HEK293 (cell line): ENCODE results near the gene LIPN.
A peak's percentile ranks its signal among the peaks of the same experiment; 100 is the strongest.

ENCODE experiments used
- CTCF ChIA-PET: fragments of 350-600 bp; formaldehyde crosslinking; extraction: SDS; loops from one replicate; lab custom pipeline; 2021; ENCODE audit warnings: antibody characterized with exemption; lab: Yijun Ruan, JAX
- POLR2A ChIA-PET: fragments of 300-600 bp; formaldehyde crosslinking; extraction: SDS; loops from one replicate; lab custom pipeline; 2020; ENCODE audit warnings: antibody characterized with exemption, inconsistent platforms; lab: Yijun Ruan, JAX
- H3K27ac ChIP-seq: fragments of 200-500 bp; sonication (Bioruptor generic); 2 replicates; pipeline ENCODE4 v1.5.1; 2014; ENCODE audit warnings: low read depth, low read length, control low read depth, inconsistent platforms; ENCODE audit errors: extremely low read depth
- H3K36me3 ChIP-seq, 2 experiments: fragments of 200-500 bp in 1 of 2; sonication (Bioruptor generic) in 1 of 2; 1 replicate in 1 of 2; 2 replicates in 1 of 2; pipeline ENCODE4 v1.5.1; 2014 to 2017; ENCODE audit warnings: inconsistent platforms in 2 of 2, low read length in 2 of 2; ENCODE audit not compliant: control insufficient read depth in 2 of 2, insufficient read depth in 1 of 2
- H3K4me1 ChIP-seq: fragments of 200-500 bp; sonication (Bioruptor generic); 2 replicates; pipeline ENCODE4 v1.5.1; 2014; ENCODE audit warnings: mild to moderate bottlenecking, low read length, inconsistent platforms; ENCODE audit not compliant: control insufficient read depth, insufficient read depth
- H3K4me3 ChIP-seq: 2 replicates; pipeline ENCODE4 v1.5.1; 2011; ENCODE audit warnings: low read depth, mild to moderate bottlenecking, control low read depth, low read length, moderate library complexity
- H3K9me3 ChIP-seq: fragments of 200-500 bp; sonication (Bioruptor generic); 2 replicates; pipeline ENCODE4 v1.5.1; 2014; ENCODE audit warnings: low read depth, low read length, inconsistent platforms; ENCODE audit not compliant: control insufficient read depth, insufficient read depth
- EGR2 ChIP-seq: fragments of 450-650 bp; formaldehyde crosslinking; IDR thresholded peaks from 2 replicates; pipeline ENCODE4 v1.5.1; 2016; ENCODE audit warnings: low read depth, missing biosample characterization, missing genetic modification characterization
- FEZF1 ChIP-seq: fragments of 450-650 bp; formaldehyde crosslinking; IDR thresholded peaks from 2 replicates; pipeline ENCODE4 v1.5.1; 2016; ENCODE audit warnings: missing biosample characterization, missing genetic modification characterization
- KLF1 ChIP-seq: fragments of 450-650 bp; formaldehyde crosslinking; IDR thresholded peaks from 2 replicates; pipeline ENCODE4 v1.5.1; 2016; ENCODE audit warnings: missing biosample characterization, missing genetic modification characterization
- MZF1 ChIP-seq: fragments of 450-650 bp; formaldehyde crosslinking; IDR thresholded peaks from 2 replicates; pipeline ENCODE4 v1.5.1; 2017; ENCODE audit warnings: missing biosample characterization, missing genetic modification characterization, borderline replicate concordance
- REPIN1 ChIP-seq: fragments of 450-650 bp; formaldehyde crosslinking; IDR thresholded peaks from 2 replicates; pipeline ENCODE4 v1.5.1; 2017; ENCODE audit warnings: missing biosample characterization, missing genetic modification characterization, low read depth
- TRIM28 ChIP-seq: IDR thresholded peaks from 2 replicates; pipeline ENCODE4 v1.6.1; 2011; ENCODE audit warnings: low read length, control low read depth, borderline replicate concordance
- ZBTB17 ChIP-seq: fragments of 450-650 bp; formaldehyde crosslinking; IDR thresholded peaks from 2 replicates; pipeline ENCODE4 v1.5.1; 2016; ENCODE audit warnings: missing biosample characterization, missing genetic modification characterization
- ZEB2 ChIP-seq: fragments of 450-650 bp; formaldehyde crosslinking; IDR thresholded peaks from 2 replicates; pipeline ENCODE4 v1.5.1; 2016; ENCODE audit warnings: missing biosample characterization, missing genetic modification characterization
- ZFHX2 ChIP-seq: fragments of 450-650 bp; formaldehyde crosslinking; conservative IDR thresholded peaks from 2 replicates; pipeline ENCODE4 v1.5.1; 2016; ENCODE audit warnings: missing biosample characterization, missing genetic modification characterization
- ZNF114 ChIP-seq: fragments of 450-650 bp; formaldehyde crosslinking; IDR thresholded peaks from 2 replicates; pipeline ENCODE4 v1.5.0; 2017; ENCODE audit warnings: missing biosample characterization, missing genetic modification characterization
- ZNF157 ChIP-seq: fragments of 450-650 bp; formaldehyde crosslinking; IDR thresholded peaks from 2 replicates; pipeline ENCODE4 v1.5.1; 2016; ENCODE audit warnings: missing biosample characterization, missing genetic modification characterization
- ZNF202 ChIP-seq: fragments of 450-650 bp; formaldehyde crosslinking; IDR thresholded peaks from 2 replicates; pipeline ENCODE4 v1.5.1; 2016; ENCODE audit warnings: missing biosample characterization, missing genetic modification characterization, borderline replicate concordance
- ZNF366 ChIP-seq: fragments of 450-650 bp; formaldehyde crosslinking; conservative IDR thresholded peaks from 2 replicates; pipeline ENCODE4 v1.5.1; 2016; ENCODE audit warnings: missing biosample characterization, missing genetic modification characterization
- ZNF391 ChIP-seq: fragments of 450-650 bp; formaldehyde crosslinking; IDR thresholded peaks from 2 replicates; pipeline ENCODE4 v1.5.1; 2016; ENCODE audit warnings: low read depth, missing biosample characterization, missing genetic modification characterization, borderline replicate concordance
- ZNF626 ChIP-seq: fragments of 450-650 bp; sonication (Bioruptor Pico); formaldehyde crosslinking; IDR thresholded peaks from 2 replicates; pipeline ENCODE4 v1.5.1; 2018; ENCODE audit warnings: missing biosample characterization, missing genetic modification characterization, inconsistent platforms
- ZNF629 ChIP-seq: fragments of 450-650 bp; formaldehyde crosslinking; IDR thresholded peaks from 2 replicates; pipeline ENCODE4 v1.5.1; 2017; ENCODE audit warnings: missing biosample characterization, missing genetic modification characterization
- ZNF660 ChIP-seq: fragments of 450-650 bp; IDR thresholded peaks from 2 replicates; pipeline ENCODE4 v1.5.1; 2018; ENCODE audit warnings: missing biosample characterization, mild to moderate bottlenecking, missing genetic modification characterization
- ZXDB ChIP-seq: fragments of 450-650 bp; formaldehyde crosslinking; IDR thresholded peaks from 2 replicates; pipeline ENCODE4 v1.5.1; 2016; ENCODE audit warnings: missing biosample characterization, missing genetic modification characterization
- TF ChIP-seq, protein P1 (sequence below): fragments of 450-650 bp; formaldehyde crosslinking; IDR thresholded peaks from 2 replicates; pipeline ENCODE4 v1.5.1; 2016; ENCODE audit warnings: missing biosample characterization, missing genetic modification characterization
- TF ChIP-seq, protein P2 (sequence below): fragments of 450-650 bp; formaldehyde crosslinking; IDR thresholded peaks from 2 replicates; pipeline ENCODE4 v1.5.1; 2016; ENCODE audit warnings: missing biosample characterization, missing genetic modification characterization, low read depth
- TF ChIP-seq, protein P3 (sequence below): fragments of 450-650 bp; formaldehyde crosslinking; IDR thresholded peaks from 2 replicates; pipeline ENCODE4 v1.5.1; 2016; ENCODE audit warnings: missing biosample characterization, missing genetic modification characterization
- TF ChIP-seq, protein P4 (sequence below): fragments of 450-650 bp; formaldehyde crosslinking; conservative IDR thresholded peaks from 2 replicates; pipeline ENCODE4 v1.5.1; 2016; ENCODE audit warnings: low read depth, missing biosample characterization, missing genetic modification characterization

LIPN gene

DNA sequence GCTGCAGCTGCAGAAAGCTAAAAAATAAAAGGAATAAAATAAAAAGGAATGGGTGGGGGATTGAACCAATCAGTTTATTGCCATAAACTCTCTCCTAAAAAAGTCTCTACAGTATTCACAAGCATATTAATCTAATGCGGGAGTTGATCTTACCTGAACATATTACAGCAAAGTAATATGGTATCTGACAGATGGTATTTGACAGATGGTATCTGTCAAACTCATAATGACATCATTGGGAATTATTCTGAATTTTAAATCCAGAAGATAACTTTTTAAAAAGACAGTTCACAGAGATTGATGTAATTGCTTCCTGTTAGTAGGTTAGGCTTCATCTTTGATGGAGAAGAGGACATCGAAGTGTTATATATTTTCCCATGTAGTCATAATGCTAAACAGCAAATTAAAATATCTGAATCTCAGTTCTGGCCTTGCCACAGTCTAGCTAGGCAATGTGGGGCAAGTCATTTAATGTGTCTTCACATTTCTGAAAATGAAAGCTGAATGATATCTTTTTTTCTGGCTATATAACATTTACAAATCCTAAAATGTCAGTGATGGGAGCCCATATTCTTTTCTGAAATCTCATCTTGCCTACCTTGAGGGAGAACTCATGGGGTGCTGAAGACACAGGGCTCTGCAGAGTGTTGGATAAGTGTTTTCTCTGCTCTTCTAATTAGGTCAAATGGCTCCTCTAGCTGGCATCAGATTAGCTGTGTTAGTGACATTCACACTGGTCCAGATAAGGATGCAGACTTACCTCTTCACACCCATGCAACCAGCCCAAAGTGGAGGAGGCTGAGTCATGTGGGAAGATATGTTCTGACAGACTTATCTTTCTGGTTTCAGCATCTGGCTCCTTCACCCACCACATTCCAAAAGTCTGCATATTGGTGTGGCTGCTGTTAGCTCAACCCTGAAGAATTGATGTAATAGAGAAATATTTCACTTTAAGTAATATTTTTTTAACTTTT is 40.6 kb downstream of the LIPN start:
- ChIA-PET CTCF (interaction anchor here (0.6 to 1.2 kb wide), 5 partner anchors 10 to 1089 kb away, joined by 3 to 8 read pairs (median 4); no protein-coding TSS in a partner anchor), POLR2A (no interaction called here)
- no peak overlapping the region for H3K27ac ChIP-seq
- H3K4me1 ChIP-seq, result no peaks in the 10 kb centered on the region
- no peaks in the 10 kb centered on the region for H3K9me3 ChIP-seq
- TF ChIP-seq, protein P1, sequence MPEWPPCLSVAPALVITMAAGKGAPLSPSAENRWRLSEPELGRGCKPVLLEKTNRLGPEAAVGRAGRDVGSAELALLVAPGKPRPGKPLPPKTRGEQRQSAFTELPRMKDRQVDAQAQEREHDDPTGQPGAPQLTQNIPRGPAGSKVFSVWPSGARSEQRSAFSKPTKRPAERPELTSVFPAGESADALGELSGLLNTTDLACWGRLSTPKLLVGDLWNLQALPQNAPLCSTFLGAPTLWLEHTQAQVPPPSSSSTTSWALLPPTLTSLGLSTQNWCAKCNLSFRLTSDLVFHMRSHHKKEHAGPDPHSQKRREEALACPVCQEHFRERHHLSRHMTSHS (tag by site-specific recombination), result no peak
- TF ChIP-seq ZNF629 (tag by site-specific recombination) (no peak), ZFHX2 (tag by site-specific recombination) (0 out of 2 replicates have a peak, but pooled peaks have one; percentile 8), REPIN1 (no peak), EGR2 (tag by site-specific recombination) (peak; percentile 36; the same call in 1 of the 2 replicates), ZNF114 (tag by site-specific recombination) (no peak), ZXDB (tag by site-specific recombination) (no peak), ZEB2 (tag by site-specific recombination) (no peak)
- TF ChIP-seq, protein P2, sequence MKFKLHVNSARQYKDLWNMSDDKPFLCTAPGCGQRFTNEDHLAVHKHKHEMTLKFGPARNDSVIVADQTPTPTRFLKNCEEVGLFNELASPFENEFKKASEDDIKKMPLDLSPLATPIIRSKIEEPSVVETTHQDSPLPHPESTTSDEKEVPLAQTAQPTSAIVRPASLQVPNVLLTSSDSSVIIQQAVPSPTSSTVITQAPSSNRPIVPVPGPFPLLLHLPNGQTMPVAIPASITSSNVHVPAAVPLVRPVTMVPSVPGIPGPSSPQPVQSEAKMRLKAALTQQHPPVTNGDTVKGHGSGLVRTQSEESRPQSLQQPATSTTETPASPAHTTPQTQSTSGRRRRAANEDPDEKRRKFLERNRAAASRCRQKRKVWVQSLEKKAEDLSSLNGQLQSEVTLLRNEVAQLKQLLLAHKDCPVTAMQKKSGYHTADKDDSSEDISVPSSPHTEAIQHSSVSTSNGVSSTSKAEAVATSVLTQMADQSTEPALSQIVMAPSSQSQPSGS (tag by site-specific recombination), result peak; percentile 69
- H3K36me3 ChIP-seq, result no peaks in the 10 kb centered on the region
- H3K4me3 ChIP-seq, result no peak overlapping the region

DNA sequence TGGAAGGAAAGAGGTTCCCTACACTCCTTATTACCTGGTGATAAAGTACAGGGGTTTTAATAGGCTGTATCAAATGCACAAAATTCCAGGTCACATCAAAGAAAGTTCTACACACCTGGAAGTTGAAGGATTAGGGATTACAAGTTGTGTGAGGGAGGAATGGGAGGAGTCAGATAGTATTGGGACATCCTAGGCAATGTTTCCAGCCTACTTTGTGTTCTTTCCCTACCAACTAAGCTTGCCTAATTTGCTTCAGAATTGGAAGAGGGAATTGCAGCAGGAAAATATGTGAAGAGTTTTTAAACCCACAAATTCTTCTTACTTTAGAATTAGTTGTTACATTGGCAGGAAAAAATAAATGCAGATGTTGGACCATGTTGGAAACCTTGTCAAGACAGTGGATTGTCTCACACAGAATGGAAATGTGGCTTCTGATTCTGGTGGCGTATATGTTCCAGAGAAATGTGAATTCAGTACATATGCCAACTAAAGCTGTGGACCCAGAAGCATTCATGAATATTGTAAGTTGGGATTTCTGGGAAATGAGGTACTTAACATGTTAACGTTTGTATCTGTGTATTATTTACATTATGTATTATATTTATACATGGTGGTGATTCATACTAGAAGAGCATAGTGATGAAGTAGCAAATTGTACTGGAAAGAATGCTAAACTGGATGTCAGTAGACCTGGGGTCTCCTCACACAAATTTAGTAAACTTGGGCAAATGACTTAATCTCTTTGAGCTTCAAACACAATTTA is 42.9 kb downstream of the LIPN start, which contains the start of gene LIPM:
Gene LIPM, plus strand, starts transcription at position 208 of the 763 bp plus-strand sequence. Its CDS starts 167 bp downstream, at position 375.
- H3K4me1 ChIP-seq, result no peaks in the 10 kb centered on the region
- H3K27ac ChIP-seq, result no peak within 1 kb of the TSS
- TF ChIP-seq ZBTB17 (tag by site-specific recombination) (no peak), MZF1 (tag by site-specific recombination) (no peak), ZNF366 (tag by site-specific recombination) (no peak), FEZF1 (tag by site-specific recombination) (no peak), ZNF660 (tag by site-specific recombination) (no peak), KLF1 (tag by site-specific recombination) (no peak), ZNF391 (tag by site-specific recombination) (no peak), ZNF626 (no peak)
- TF ChIP-seq, all 188 proteins: peak for 0
- ChIA-PET CTCF (interaction anchor here (0.8 to 1.9 kb wide), 4 partner anchors 8 to 411 kb away, joined by 3 to 10 read pairs (median 4); no protein-coding TSS in a partner anchor), POLR2A (no interaction called here)
- Histone ChIP-seq H3K36me3 (no peaks in the 10 kb centered on the region), H3K9me3 (no peaks in the 10 kb centered on the region), H3K4me3 (no peak within 1 kb of the TSS)

DNA sequence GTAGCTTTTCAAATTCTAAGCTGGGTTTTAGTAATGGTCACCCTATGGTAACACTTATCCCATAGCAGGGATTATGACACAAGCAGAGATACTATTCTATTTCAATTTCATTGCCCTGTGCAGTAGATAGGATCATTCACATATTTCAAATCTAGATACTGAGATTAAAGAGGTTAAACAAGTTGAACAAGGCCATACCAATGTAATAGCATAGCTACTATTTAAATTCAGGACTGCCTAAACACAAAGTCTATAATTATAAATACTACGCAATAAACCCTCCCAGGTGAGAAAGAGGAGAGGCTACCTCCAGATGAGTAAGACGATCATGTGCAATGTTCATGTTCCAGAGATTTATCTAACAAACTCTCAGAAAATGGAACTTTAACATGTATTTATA is 43.8 kb downstream of the LIPN start:
- H3K4me1 ChIP-seq, result no peaks in the 10 kb centered on the region
- no peaks in the 10 kb centered on the region for H3K9me3 ChIP-seq
- no peaks in the 10 kb centered on the region for H3K36me3 ChIP-seq
- POLR2A ChIA-PET, result interaction anchor here (0.6 kb wide), 2 partner anchors 145 to 1300 kb away, joined by 3 to 4 read pairs; no protein-coding TSS in a partner anchor
- no peak overlapping the region for H3K27ac ChIP-seq
- no peak overlapping the region for H3K4me3 ChIP-seq
- CTCF ChIA-PET, result interaction anchor here (0.6 to 1.9 kb wide), 5 partner anchors 9 to 287 kb away, joined by 3 to 10 read pairs (median 5); no protein-coding TSS in a partner anchor
- TF ChIP-seq, protein P3, sequence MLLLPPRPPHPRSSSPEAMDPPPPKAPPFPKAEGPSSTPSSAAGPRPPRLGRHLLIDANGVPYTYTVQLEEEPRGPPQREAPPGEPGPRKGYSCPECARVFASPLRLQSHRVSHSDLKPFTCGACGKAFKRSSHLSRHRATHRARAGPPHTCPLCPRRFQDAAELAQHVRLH (tag by site-specific recombination), result no peak
- TF ChIP-seq ZNF202 (tag by site-specific recombination) (no peak), TRIM28 (no peak), ZNF157 (tag by site-specific recombination) (no peak)
- TF ChIP-seq, protein P4, sequence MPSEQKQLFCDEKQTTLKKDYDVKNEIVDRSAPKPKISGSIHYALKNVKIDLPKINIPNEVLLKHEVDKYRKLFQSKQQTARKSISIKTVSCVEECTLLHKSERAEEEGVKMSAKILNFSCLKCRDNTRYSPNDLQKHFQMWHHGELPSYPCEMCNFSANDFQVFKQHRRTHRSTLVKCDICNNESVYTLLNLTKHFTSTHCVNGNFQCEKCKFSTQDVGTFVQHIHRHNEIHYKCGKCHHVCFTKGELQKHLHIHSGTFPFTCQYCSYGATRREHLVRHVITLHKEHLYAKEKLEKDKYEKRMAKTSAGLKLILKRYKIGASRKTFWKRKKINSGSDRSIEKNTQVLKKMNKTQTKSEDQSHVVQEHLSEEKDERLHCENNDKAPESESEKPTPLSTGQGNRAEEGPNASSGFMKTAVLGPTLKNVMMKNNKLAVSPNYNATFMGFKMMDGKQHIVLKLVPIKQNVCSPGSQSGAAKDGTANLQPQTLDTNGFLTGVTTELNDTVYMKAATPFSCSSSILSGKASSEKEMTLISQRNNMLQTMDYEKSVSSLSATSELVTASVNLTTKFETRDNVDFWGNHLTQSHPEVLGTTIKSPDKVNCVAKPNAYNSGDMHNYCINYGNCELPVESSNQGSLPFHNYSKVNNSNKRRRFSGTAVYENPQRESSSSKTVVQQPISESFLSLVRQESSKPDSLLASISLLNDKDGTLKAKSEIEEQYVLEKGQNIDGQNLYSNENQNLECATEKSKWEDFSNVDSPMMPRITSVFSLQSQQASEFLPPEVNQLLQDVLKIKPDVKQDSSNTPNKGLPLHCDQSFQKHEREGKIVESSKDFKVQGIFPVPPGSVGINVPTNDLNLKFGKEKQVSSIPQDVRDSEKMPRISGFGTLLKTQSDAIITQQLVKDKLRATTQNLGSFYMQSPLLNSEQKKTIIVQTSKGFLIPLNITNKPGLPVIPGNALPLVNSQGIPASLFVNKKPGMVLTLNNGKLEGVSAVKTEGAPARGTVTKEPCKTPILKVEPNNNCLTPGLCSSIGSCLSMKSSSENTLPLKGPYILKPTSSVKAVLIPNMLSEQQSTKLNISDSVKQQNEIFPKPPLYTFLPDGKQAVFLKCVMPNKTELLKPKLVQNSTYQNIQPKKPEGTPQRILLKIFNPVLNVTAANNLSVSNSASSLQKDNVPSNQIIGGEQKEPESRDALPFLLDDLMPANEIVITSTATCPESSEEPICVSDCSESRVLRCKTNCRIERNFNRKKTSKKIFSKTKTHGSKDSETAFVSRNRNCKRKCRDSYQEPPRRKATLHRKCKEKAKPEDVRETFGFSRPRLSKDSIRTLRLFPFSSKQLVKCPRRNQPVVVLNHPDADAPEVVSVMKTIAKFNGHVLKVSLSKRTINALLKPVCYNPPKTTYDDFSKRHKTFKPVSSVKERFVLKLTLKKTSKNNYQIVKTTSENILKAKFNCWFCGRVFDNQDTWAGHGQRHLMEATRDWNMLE (tag by site-specific recombination), result no peak
